ENCODE data around the gene TMCO4. TPM values are rescaled to one million over a fixed set of nuclear protein-coding genes. Genes with fewer than 3 reads are reported as not detected.
"Not testable (repeated sequence)": the region's sequence is repeated elsewhere in the genome, so short reads cannot be mapped to it uniquely, and the experiment has no call there.

TMCO4 gene
- polyA plus RNA-seq, 4 donors, result 15.5 to 21.7 (median 19.2) TPM

DNA sequence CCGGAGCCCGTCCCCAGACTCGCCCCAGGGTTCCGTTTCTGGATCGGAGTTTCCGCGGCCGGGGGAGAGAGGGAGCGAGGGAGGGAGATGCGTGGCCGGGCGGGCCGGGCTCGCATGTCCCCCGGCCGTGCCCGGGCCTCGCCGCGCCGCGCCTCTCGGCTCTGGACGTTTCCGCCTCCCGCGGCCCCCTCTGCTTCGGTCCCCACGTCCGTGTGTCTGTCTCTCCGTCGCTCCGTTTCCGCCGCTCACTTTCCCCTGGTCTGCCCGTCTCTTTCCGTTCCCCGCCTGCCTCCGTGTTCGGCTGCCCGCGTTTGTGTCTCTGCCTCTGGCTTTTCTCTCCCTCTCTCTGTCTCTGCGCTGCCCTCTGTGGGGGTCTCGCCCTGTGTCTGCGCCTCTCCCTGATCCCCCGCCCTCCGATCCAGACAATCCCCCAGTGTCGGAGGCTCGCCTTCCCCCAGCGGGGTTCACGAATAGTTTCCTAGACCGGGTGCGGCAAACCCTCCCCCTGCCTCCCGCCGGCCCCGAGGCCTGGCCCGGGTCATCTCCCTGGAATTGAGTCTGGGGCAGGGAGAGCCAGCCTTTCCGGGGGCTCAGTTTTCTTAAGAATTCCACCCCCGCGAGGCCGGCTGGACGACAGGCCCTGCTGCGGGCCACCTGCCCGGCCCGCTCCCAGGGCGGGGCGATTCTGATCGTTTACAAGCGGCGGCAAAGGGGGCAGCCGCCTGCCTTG lies 154.9 kb downstream of the TMCO4 start:
- DNase-seq (ENCODE audit: low read depth in 4 of 4, low spot score in 3 of 4), result peak in 1 of 4 donors; percentile 31

DNA sequence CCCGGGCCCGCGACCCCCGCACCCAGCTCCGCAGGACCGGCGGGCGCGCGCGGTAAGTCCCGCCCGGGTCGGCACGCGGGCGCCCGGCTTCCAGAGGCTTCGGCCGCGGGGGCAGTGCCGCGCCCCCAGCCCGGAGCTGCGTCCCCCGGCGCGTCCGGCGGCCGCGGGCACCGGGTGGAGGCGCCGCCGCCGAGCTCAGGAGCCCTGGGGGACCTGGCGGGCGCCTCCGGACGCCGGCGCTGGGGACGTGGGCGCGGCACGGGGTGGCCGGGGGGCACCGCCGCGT lies 155.4 kb downstream of the TMCO4 start:
- no peak for DNase-seq (ENCODE audit: low read depth in 4 of 4, low spot score in 3 of 4)

DNA sequence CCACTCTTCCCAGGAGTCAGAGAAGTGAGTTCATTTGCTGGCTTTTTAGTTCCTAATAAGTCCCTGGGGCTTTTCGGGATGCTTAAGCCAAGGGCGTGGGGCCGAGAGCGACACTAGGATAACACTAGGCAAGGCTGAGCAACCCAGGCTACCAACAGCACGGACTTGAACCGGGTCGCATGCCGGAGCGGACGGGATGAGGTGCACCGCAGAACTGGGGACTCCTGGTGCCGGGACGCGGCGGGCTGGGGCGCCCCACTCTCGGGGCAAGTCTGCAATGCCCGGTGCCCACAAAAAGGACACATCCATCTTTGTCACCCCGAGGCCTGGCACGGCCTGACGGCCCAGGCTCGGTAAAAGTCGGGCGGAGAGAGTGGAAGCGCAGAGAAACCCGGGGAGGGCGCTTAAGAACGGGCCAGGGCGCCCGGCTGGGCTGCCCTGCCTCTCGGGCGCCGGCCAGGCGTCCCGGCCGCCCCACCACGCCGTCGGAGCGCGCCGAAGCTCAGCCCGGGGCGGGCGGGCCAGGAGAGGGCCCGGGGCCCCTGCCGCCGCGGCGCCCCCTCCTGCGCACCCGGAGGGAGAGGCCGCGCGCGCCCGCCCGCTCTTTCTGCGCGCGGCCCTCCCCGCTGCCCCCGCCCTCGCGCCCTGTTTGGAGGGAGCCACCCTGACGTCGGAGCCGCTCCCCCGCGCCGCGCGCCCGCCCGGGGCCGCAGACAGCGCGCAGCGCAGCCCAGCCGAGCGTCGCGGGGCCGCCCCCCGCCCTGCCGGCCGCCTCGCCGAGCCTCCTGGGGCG lies 155.9 kb downstream of the TMCO4 start, which contains the start of gene NBL1:
NBL1 (plus strand) TSS at position 710 of the 793 bp plus-strand sequence. CDS start 10,720 bp downstream, outside the sequence.
- peak in 1 of 4 donors; percentile 28 for DNase-seq (ENCODE audit: low read depth in 4 of 4, low spot score in 3 of 4)

DNA sequence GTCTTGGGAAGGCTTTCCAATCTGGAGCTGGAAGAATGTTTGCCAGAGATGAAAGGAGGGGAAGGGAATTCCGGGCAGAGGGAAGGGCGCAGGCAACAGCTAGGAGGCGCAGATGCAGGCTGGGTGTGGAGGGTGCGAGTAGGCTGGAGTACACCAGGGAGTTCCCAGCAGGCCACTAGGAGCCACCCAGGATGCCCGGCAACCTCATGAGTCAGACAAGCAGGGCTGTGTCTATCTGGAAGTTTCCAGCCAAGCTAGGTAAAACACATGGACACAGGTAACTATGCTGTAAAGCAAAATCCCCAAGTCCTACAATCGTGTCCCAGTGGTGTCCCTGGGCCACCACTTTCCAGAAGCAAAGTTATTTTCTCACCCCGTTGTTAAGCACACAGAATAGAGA lies 156.6 kb downstream of the TMCO4 start:
- no peak for DNase-seq (ENCODE audit: low read depth in 4 of 4, low spot score in 3 of 4)

DNA sequence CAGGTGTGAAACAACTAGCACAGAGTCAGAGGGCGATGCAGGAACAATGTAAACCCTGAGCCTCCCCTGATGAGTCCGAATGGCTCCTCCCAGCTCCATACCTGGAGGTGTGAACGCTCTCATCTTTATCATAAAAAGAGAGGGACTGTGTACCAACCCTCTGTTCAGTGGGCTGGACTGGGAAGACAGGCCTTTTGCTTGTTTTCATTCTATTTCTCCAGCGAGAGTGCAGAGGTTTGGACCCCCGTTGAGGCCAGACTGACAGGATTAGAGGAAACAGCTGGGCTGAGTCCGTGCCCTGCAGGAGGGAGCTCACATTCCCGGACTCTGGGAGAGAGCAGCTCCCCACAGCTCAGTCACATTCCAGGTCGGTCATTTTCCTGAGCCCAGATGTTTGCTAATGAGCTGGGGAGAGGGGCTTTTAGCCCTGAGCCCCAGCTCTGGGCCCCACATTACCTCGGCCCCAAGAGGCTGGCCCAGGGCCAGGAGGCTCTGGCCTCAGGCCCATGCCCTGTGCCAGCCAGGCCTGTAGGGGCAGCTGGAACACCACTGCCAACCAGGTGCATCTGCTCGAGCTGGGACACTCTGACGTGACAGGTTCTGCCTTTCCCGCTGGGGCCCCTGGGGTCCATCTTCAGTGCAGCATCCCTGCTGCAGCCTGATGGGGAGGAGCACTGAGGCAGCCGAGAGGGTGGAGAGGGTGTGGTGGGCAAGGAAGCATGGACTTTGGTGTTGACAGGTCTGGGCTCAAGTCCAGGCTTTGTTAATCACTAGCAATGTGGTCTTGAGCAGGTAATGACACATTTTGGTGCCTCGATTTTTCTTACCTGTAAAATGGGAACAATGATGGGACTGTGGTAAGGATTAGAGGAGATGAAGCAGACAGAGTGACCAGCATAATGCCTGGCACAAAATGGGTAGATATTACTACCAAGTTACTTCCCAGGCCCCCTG lies 159.1 kb downstream of the TMCO4 start:
- DNase-seq (ENCODE audit: low read depth in 4 of 4, low spot score in 3 of 4), result no peak

DNA sequence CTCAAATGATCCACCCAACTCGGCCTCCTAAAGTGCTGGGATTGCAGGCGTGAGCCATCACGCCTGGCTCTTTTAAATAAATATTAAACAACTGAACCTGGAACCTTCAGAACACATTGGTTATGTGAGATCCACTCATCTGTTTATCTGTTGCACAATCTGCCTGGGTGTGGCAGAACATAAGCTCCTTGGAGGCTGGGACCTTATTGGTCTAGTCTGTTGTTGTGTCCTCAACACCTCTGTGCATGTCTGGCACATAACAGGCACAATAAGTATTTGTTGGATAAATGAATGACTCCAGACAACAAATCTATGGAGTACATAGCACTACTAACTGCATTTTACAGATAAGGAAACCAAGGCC lies 159.7 kb downstream of the TMCO4 start:
- DNase-seq (ENCODE audit: low read depth in 4 of 4, low spot score in 3 of 4), result no peak

DNA sequence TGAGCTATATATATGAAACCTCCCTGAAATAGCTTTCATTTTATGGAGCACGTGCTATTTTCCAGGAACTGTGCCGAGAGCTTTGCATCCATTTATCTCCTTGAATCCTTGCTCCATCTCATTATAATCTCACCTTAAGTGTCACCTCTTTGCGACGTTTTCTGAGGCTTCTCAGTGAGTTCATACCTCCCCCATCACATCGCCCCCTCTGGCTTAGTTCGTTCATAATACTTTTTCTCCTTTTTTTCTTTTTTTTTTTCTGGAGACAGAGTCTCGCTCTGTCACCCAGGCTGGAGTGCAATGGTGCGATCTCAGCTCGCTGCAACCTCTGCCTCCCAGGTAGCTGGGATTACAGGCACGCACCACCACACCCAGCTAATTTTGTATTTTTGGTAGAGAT lies 160.5 kb downstream of the TMCO4 start:
- DNase-seq (ENCODE audit: low read depth in 4 of 4, low spot score in 3 of 4), result not testable (repeated sequence)

DNA sequence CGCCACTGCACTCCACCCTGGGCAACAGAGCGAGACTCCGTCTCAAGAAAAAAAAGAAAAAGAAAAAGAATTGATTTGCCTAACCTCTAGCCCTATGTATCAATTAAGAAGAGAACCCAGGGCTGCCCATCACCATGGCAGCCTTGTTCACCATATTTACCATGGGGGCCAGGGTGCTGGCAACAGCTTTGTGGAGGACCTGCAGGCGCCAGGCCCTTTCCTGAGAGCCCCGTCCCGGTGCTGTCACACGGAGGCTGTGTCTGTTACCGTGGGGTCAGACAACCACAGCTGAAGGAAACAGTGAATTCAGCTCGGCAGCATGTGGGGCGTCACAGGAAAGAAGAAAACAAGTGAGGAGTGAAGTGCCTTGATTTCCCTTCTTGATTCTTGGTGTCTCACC lies 162.1 kb downstream of the TMCO4 start:
- DNase-seq (ENCODE audit: low read depth in 4 of 4, low spot score in 3 of 4), result no peak

DNA sequence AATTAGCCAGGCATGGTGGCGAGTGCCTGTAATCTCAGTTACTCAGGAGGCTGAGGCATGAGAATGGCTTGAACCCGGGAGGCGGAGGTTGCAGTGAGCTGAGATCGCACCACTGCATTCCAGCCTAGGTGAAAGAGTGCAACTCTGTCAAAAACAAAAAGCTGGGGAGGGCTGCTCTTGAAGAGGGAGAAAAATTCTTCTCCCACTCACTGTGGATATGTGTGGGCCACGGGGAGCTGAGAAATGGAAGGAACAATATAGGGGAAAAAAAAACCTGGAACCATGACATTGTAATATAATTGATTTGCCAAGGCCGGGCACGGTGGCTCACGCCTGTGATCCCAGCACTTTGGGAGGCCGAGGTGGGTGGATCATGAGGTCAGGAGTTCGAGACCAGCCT lies 163.0 kb downstream of the TMCO4 start:
- DNase-seq (ENCODE audit: low read depth in 4 of 4, low spot score in 3 of 4), result not testable (repeated sequence)

DNA sequence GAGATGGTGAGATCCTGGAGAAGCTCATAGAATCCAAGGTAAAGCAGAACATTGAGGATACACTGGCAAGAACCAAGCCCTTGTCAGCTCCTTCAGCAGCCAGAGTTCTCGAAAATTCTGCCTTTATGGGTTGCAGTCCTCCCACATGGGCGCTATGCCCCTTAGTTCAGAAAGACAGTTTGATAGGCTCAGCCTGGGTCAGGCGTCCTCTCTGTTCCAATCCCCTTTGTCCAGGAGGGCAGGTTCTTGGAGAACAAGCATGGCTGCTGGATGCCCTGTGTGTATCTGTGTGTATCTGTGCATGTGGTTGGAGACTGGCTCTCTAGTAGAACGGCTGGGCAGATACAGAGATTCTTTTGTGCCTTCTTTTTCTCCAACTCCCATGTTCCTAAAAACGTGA lies 163.7 kb downstream of the TMCO4 start:
- no peak for DNase-seq (ENCODE audit: low read depth in 4 of 4, low spot score in 3 of 4)

DNA sequence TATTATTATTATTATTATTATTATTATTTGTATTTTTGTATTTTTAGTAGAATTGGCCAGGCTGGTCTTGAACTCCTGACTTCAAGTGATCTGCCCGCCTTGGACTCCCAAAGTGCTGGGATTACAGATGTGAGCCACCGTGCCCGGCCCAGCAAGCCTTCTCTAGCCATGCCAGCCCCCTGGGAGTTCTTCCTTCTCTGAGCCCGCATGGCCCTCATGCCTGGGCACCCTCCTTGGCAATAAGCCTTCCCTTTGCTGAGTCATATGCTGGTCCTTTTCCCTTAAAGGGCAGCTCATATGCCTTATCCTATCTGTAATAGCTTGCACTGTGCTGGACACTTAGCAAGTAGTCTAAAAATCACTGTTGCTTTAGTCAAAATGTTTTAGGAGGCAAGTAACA lies 164.1 kb downstream of the TMCO4 start:
- no peak for DNase-seq (ENCODE audit: low read depth in 4 of 4, low spot score in 3 of 4)

DNA sequence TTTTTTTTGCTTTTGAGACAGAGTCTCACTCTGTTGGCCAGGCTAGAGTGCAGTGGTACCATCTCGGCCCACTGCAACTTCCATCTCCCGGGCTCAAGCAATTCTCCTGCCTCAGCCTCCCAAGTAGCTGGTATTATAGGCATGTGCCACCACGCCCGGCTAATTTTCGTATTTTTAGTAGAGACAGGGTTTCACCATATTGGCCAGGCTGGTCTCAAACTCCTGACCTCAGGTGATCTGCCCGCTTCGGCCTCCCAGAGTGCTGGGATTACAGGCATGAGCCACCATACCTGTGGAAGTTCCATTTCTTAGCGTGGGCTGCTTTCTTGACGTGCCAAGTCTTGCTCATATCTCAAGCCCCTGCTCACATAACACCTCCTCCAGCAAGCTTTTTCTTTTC lies 164.7 kb downstream of the TMCO4 start:
- DNase-seq (ENCODE audit: low read depth in 4 of 4, low spot score in 3 of 4), result not testable (repeated sequence)

DNA sequence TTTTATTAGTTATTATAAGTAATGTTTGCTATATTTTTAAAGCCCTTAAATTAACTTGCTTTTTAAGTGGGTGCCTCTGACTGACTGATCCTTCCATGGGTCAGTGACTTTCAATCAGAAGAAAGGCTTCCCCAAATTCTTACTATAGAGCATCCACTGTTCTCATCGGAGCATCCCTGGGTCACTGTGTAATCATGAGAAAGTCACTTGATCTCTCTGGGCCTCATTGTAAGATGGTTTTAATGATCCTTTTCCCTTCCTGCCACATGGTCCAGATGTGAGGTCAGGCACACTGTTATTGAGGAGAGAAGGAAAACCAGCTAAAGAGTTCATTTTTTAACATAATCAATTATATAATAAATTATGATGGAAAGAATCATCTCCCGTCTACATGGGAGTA lies 166.6 kb downstream of the TMCO4 start:
- no peak for DNase-seq (ENCODE audit: low read depth in 4 of 4, low spot score in 3 of 4)

Other genes with a start within 250 kb of the TMCO4 start
- gene NBL1, start 155.6 kb downstream of the TMCO4 start, polyA plus RNA-seq (ENCODE audit: insufficient read length in 4 of 4), result 10 to 100 TPM; 21.6 to 33.7 (median 26.3) TPM
- 1 to 10 TPM; 1.3 to 2.8 (median 1.4) TPM for gene HTR6, start 135.0 kb downstream of the TMCO4 start, polyA plus RNA-seq (ENCODE audit: insufficient read length in 4 of 4)
- gene RNF186, start 15.4 kb upstream of the TMCO4 start, polyA plus RNA-seq (ENCODE audit: insufficient read length in 4 of 4), result under 1 TPM in 3 of 4 donors, not detected in 1; 0.33 to 0.37 (median 0.34) TPM
- 10 to 100 TPM; 16.3 to 22.3 (median 18.1) TPM for gene OTUD3, start 82.5 kb upstream of the TMCO4 start, polyA plus RNA-seq (ENCODE audit: insufficient read length in 4 of 4)
- gene PLA2G2E, start 123.7 kb upstream of the TMCO4 start, polyA plus RNA-seq (ENCODE audit: insufficient read length in 4 of 4), result not detected
- under 1 TPM in 1 of 4 donors, not detected in 3; 0.27 TPM for gene PLA2G2A, start 179.7 kb upstream of the TMCO4 start, polyA plus RNA-seq (ENCODE audit: insufficient read length in 4 of 4)